PC-9 (cell line): ENCODE data around the gene ITK. TPM values are rescaled to one million over a fixed set of nuclear protein-coding genes. Genes with fewer than 3 reads are reported as not detected.

ENCODE experiments used
- BruUV-seq: library from RNA; stranded (reverse); fragments of 400-500 nt; replicated peaks from 2 replicates; lab custom pipeline; 2021; lab: Mats Ljungman, UMichigan
- CTCF ChIA-PET: fragments of 300-600 bp; sonication (Branson Sonifier 250); formaldehyde crosslinking; loops from one replicate; lab custom pipeline; 2022; ENCODE audit warnings: antibody characterized with exemption; lab: Charles Lee
- POLR2A ChIA-PET: fragments of 300-600 bp; sonication (Branson Sonifier 250); formaldehyde crosslinking; loops from one replicate; lab custom pipeline; 2022; ENCODE audit warnings: antibody characterized with exemption; ENCODE audit not compliant: unreplicated experiment; lab: Charles Lee
- DNase-seq, 2 experiments: peaks; one replicate each; pipeline versions ENCODE4 v3.0.0 to v3.0.0-alpha.2; 2015 to 2022; ENCODE audit warnings: mixed read lengths in 1 of 2
- H2AFZ ChIP-seq: fragments of 200-600 bp; sonication (generic); 2 replicates; pipeline ENCODE4 v1.8.1; 2017; ENCODE audit warnings: antibody characterized with exemption
- H3F3A ChIP-seq: fragments of 200-600 bp; sonication (generic); 2 replicates; pipeline ENCODE4 v1.8.1; 2017; ENCODE audit warnings: antibody characterized with exemption, mild to moderate bottlenecking, low read depth; ENCODE audit not compliant: insufficient read depth
- H3K27ac ChIP-seq: fragments of 200-600 bp; sonication (generic); 2 replicates; pipeline ENCODE4 v1.6.1; 2016; ENCODE audit warnings: mixed run types
- H3K27me3 ChIP-seq: fragments of 200-600 bp; sonication (generic); 2 replicates; pipeline ENCODE4 v1.6.1; 2016; ENCODE audit warnings: low read depth, mixed run types; ENCODE audit not compliant: insufficient read depth
- H3K36me3 ChIP-seq: fragments of 200-600 bp; sonication (generic); 2 replicates; pipeline ENCODE4 v1.6.1; 2016; ENCODE audit warnings: low read depth, mixed run types
- H3K4me1 ChIP-seq: fragments of 200-600 bp; sonication (generic); replicated peaks from 2 replicates; pipeline ENCODE4 v1.6.1; 2016; ENCODE audit warnings: mixed run types; ENCODE audit not compliant: insufficient read depth
- H3K4me2 ChIP-seq: fragments of 200-600 bp; sonication (generic); 2 replicates; pipeline ENCODE4 v1.6.1; 2017; ENCODE audit warnings: mixed run types
- H3K4me3 ChIP-seq: fragments of 200-600 bp; sonication (generic); 2 replicates; pipeline ENCODE4 v1.6.1; 2016; ENCODE audit warnings: mixed run types
- H3K79me2 ChIP-seq: fragments of 200-600 bp; sonication (generic); 2 replicates; pipeline ENCODE4 v1.6.1; 2017; ENCODE audit warnings: low read depth, mixed run types
- H3K9me2 ChIP-seq: fragments of 200-600 bp; sonication (generic); 2 replicates; pipeline ENCODE4 v1.8.1; 2017; ENCODE audit warnings: mild to moderate bottlenecking; ENCODE audit not compliant: insufficient read depth
- H3K9me3 ChIP-seq: fragments of 200-600 bp; sonication (generic); 2 replicates; pipeline ENCODE4 v1.8.1; 2016; ENCODE audit warnings: low read depth; ENCODE audit not compliant: insufficient read depth
- H4K20me1 ChIP-seq: fragments of 200-600 bp; sonication (generic); 2 replicates; pipeline ENCODE4 v1.8.1; 2017; ENCODE audit not compliant: insufficient read depth
- CTCF ChIP-seq: fragments of 200-600 bp; sonication (generic); conservative IDR thresholded peaks from 2 replicates; pipeline ENCODE4 v1.6.1; 2017; ENCODE audit warnings: mixed run types, antibody characterized with exemption, mild to moderate bottlenecking, moderate library complexity
- EZH2 ChIP-seq: fragments of 200-600 bp; sonication (generic); IDR thresholded peaks from 2 replicates; pipeline ENCODE4 v1.8.0; 2017; ENCODE audit warnings: antibody characterized with exemption, low read depth
- intact Hi-C: fragments of 100-400 bp; cut with micrococcal nuclease; formaldehyde crosslinking; loops from one replicate; pipeline ENCODE4 v1.10.0; 2022; ENCODE audit not compliant: unreplicated experiment
- total RNA-seq: library from RNA; stranded (reverse); gene quantifications from 2 replicates; pipeline ENCODE4 v1.2.3, GENCODE V29; 2021

ITK gene
- total RNA-seq, 1 experiment from 2014 or later: not detected

GRCh38 chr5:157267761-157268480 is 87.3 kb downstream of the ITK start:
- ChIA-PET CTCF (no interaction called here), POLR2A (no interaction called here)
- Histone ChIP-seq H2AFZ (no peak overlapping the region), H3K79me2 (no peaks in the 10 kb centered on the region), H3K4me3 (no peak overlapping the region), H3F3A (no peaks in the 10 kb centered on the region), H3K27me3 (peaks cover 30% of the 10 kb centered on the region), H4K20me1 (no peaks in the 10 kb centered on the region), H3K27ac (no peak overlapping the region), H3K4me1 (no peaks in the 10 kb centered on the region), H3K4me2 (no peak overlapping the region), H3K36me3 (no peaks in the 10 kb centered on the region), H3K9me3 (no peaks in the 10 kb centered on the region), H3K9me2 (no peaks in the 10 kb centered on the region)
- BruUV-seq: no TSS peak
- intact Hi-C loops: loop anchor here (10.0 kb wide), 1 partner anchor 123 kb away; the partner anchor contains the start of gene MED7
- no peak for TF ChIP-seq EZH2
- no peak for TF ChIP-seq CTCF
- DNase-seq: no peak

- BruUV-seq: no TSS peak
- Histone ChIP-seq H3K79me2 (no peaks in the 10 kb centered on the region), H3K27ac (no peak overlapping the region), H3K4me3 (no peak overlapping the region), H3K27me3 (peaks cover 30% of the 10 kb centered on the region), H4K20me1 (no peaks in the 10 kb centered on the region), H3K4me2 (no peak overlapping the region), H3K9me3 (no peaks in the 10 kb centered on the region), H3K4me1 (no peaks in the 10 kb centered on the region), H3K9me2 (no peaks in the 10 kb centered on the region), H3K36me3 (no peaks in the 10 kb centered on the region), H2AFZ (no peak overlapping the region), H3F3A (no peaks in the 10 kb centered on the region)
- no peak for TF ChIP-seq EZH2
- no peak for TF ChIP-seq CTCF
- no peak for DNase-seq
- ChIA-PET POLR2A (no interaction called here), CTCF (no interaction called here)
- intact Hi-C loops: loop anchor here (10.0 kb wide), 1 partner anchor 124 kb away; the partner anchor contains the start of gene MED7
These were observed 88.6 kb downstream of the ITK start for GRCh38 chr5:157269165-157269671.

GRCh38 chr5:157269761-157270272 is 89.2 kb downstream of the ITK start:
- DNase-seq: no peak
- no peak for TF ChIP-seq EZH2
- TF ChIP-seq CTCF: no peak
- Histone ChIP-seq H3K4me2 (no peak overlapping the region), H3K36me3 (no peaks in the 10 kb centered on the region), H3K4me1 (no peaks in the 10 kb centered on the region), H3K9me3 (no peaks in the 10 kb centered on the region), H3F3A (no peaks in the 10 kb centered on the region), H3K27ac (no peak overlapping the region), H3K9me2 (no peaks in the 10 kb centered on the region), H3K4me3 (no peak overlapping the region), H4K20me1 (no peaks in the 10 kb centered on the region), H3K27me3 (peaks cover 30% of the 10 kb centered on the region), H3K79me2 (no peaks in the 10 kb centered on the region), H2AFZ (no peak overlapping the region)
- BruUV-seq: no TSS peak
- CTCF ChIA-PET: no interaction called here
- POLR2A ChIA-PET: no interaction called here
- intact Hi-C loops: loop anchor here (10.0 kb wide), 1 partner anchor 125 kb away; the partner anchor contains the start of gene MED7
